Fibroblast of lung (primary cell): ENCODE data around the gene SUN5. TPM values are rescaled to one million over a fixed set of nuclear protein-coding genes. Genes with fewer than 3 reads are reported as not detected.

Source experiments
- DNase-seq, 2 donors: peaks; one replicate each; pipeline versions ENCODE4 v3.0.0 to v3.0.0-alpha.2; 2010; ENCODE audit warnings: low read depth in 2 of 2
- H2AFZ ChIP-seq: 2 replicates; pipeline ENCODE4 v1.5.1; 2012; ENCODE audit warnings: low read length, control low read depth, inconsistent platforms
- H3K27ac ChIP-seq: 2 replicates; pipeline ENCODE4 v1.5.1; 2011; ENCODE audit warnings: low read length, control low read depth; ENCODE audit not compliant: insufficient read depth
- H3K27me3 ChIP-seq: 2 replicates; pipeline ENCODE4 v1.5.1; 2011; ENCODE audit warnings: mild to moderate bottlenecking, low read length; ENCODE audit not compliant: control insufficient read depth, insufficient read depth
- H3K36me3 ChIP-seq: 2 replicates; pipeline ENCODE4 v1.5.1; 2011; ENCODE audit warnings: low read length; ENCODE audit not compliant: control insufficient read depth, insufficient read depth
- H3K4me1 ChIP-seq: 2 replicates; pipeline ENCODE4 v1.5.1; 2011; ENCODE audit warnings: low read length; ENCODE audit not compliant: control insufficient read depth, insufficient read depth; ENCODE audit errors: extremely low read depth
- H3K4me2 ChIP-seq: 2 replicates; pipeline ENCODE4 v1.5.1; 2011; ENCODE audit warnings: low read length, control low read depth; ENCODE audit not compliant: insufficient read depth; ENCODE audit errors: extremely low read depth
- H3K4me3 ChIP-seq, 4 experiments: fragments of 200-600 bp in 1 of 4; sonication (generic) in 1 of 4; replicated peaks in 1 of 4; 2 replicates each; pipeline ENCODE4 v1.5.1; 2011 to 2016; ENCODE audit warnings: low read length in 4 of 4, low read depth in 3 of 4, mild to moderate bottlenecking in 3 of 4, control low read depth in 2 of 4, inconsistent platforms in 1 of 4, mixed read lengths in 1 of 4; ENCODE audit not compliant: insufficient read depth in 1 of 4; ENCODE audit errors: control extremely low read depth in 1 of 4
- H3K79me2 ChIP-seq: 2 replicates; pipeline ENCODE4 v1.5.1; 2012; ENCODE audit warnings: mild to moderate bottlenecking, low read length, inconsistent platforms; ENCODE audit not compliant: control insufficient read depth, insufficient read depth
- H3K9ac ChIP-seq: 2 replicates; pipeline ENCODE4 v1.5.1; 2011; ENCODE audit warnings: mild to moderate bottlenecking, low read length, control low read depth; ENCODE audit not compliant: insufficient read depth
- H3K9me3 ChIP-seq: 2 replicates; pipeline ENCODE4 v1.5.1; 2012; ENCODE audit warnings: low read depth, low read length; ENCODE audit not compliant: control insufficient read depth, insufficient read depth
- H4K20me1 ChIP-seq: 2 replicates; pipeline ENCODE4 v1.5.1; 2011; ENCODE audit warnings: low read length; ENCODE audit not compliant: control insufficient read depth, insufficient read depth; ENCODE audit errors: extremely low read depth
- EZH2 ChIP-seq: IDR thresholded peaks from 2 replicates; pipeline ENCODE4 v1.5.1; 2012; ENCODE audit warnings: low read length, control low read depth, mild to moderate bottlenecking; ENCODE audit errors: missing control alignments
- polyA plus RNA-seq, 2 donors: library from polyadenylated mRNA; depleted of rRNA in 1 of 2; stranded (reverse) in 1 of 2; unstranded in 1 of 2; fragments of >200 nt; gene quantifications; 2 replicates each; pipeline ENCODE4 v1.2.1, GENCODE V29; 2011 to 2012; ENCODE audit warnings: missing spikeins in 1 of 2
- total RNA-seq: library from RNA; depleted of rRNA; stranded (reverse); fragments of >200 nt; gene quantifications from 2 replicates; pipeline ENCODE4 v1.2.1, GENCODE V29; 2014
- TF ChIP-seq, protein P1 (sequence below), 2 donors: IDR thresholded peaks in 1 of 2; conservative IDR thresholded peaks in 1 of 2; 1 replicate in 1 of 2; 2 replicates in 1 of 2; pipeline ENCODE4 v1.5.1; 2011 to 2012; ENCODE audit warnings: low read length in 2 of 2, control low read depth in 1 of 2, inconsistent platforms in 1 of 2, low read depth in 1 of 2, mild to moderate bottlenecking in 1 of 2

The SUN5 gene
- total and polyA plus RNA-seq, 2 donors (not counting 1 experiment from before 2014, with no cell fraction given) = not detected

GRCh38 chr20:32969356-32970114, 34.7 kb downstream of the SUN5 start:
- TF ChIP-seq, protein P1, sequence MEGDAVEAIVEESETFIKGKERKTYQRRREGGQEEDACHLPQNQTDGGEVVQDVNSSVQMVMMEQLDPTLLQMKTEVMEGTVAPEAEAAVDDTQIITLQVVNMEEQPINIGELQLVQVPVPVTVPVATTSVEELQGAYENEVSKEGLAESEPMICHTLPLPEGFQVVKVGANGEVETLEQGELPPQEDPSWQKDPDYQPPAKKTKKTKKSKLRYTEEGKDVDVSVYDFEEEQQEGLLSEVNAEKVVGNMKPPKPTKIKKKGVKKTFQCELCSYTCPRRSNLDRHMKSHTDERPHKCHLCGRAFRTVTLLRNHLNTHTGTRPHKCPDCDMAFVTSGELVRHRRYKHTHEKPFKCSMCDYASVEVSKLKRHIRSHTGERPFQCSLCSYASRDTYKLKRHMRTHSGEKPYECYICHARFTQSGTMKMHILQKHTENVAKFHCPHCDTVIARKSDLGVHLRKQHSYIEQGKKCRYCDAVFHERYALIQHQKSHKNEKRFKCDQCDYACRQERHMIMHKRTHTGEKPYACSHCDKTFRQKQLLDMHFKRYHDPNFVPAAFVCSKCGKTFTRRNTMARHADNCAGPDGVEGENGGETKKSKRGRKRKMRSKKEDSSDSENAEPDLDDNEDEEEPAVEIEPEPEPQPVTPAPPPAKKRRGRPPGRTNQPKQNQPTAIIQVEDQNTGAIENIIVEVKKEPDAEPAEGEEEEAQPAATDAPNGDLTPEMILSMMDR (conservative IDR thresholded peaks at IDR 0.05 in 1 of 2, IDR thresholded peaks at IDR 0.05 in 1 of 2; ENCODE audit: low read depth in 1 of 2, low read length in 2 of 2) = no peak
- TF ChIP-seq EZH2 = no peak
- no peak overlapping the region for H3K27ac ChIP-seq

DNA sequence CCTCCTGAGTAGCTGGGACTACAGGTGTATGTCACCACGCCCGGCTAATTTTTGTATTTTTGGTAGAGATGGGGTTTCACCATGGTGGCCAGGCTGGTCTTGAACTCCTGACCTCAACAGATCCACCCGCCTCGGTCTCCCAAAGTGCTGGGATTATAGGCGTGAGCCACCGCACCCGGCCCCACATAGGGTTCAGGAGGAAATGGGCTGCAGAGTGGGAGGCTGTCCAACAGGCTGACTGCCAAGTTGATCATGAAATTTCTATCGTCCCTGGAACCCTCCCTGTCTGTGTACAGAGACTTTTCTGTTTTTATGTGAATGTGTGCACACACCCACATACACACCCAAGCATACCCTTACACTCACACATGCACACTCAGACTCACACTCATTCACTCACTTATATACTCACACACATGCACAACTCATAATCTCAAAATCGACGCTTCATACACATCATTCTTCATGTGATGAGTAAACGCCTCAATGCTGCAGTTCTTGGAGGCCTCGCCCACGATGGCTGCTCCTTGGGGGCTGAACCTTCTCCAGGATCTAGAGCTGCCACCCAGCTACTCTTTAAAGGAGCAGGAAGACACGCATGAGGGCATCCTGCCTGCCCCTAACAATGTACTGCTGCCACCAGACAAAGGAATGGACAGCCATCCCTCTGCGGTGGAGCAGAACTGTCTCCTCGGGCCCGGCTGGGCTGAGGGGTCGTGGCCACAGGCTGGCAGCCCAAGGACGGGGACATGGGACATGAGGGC, 35.6 kb downstream of the SUN5 start:
- H3K9ac ChIP-seq = no peak overlapping the region
- H3K27ac ChIP-seq = no peak overlapping the region
- H3K36me3 ChIP-seq = no peaks in the 10 kb centered on the region
- no peaks in the 10 kb centered on the region for H4K20me1 ChIP-seq
- no peak overlapping the region for H3K4me3 ChIP-seq
- H3K79me2 ChIP-seq = no peaks in the 10 kb centered on the region
- H3K4me2 ChIP-seq = no peak overlapping the region
- no peaks in the 10 kb centered on the region for H3K9me3 ChIP-seq
- TF ChIP-seq, protein P1 (conservative IDR thresholded peaks at IDR 0.05 in 1 of 2, IDR thresholded peaks at IDR 0.05 in 1 of 2; ENCODE audit: low read depth in 1 of 2, low read length in 2 of 2) = no peak
- no peak for TF ChIP-seq EZH2
- no peaks in the 10 kb centered on the region for H3K27me3 ChIP-seq
- H3K4me1 ChIP-seq = no peaks in the 10 kb centered on the region
- H2AFZ ChIP-seq = no peak overlapping the region
- DNase-seq = peak in 1 of 2 donors; percentile 2

More at GRCh38 chr20:32969356-32970114, 34.7 kb downstream of the SUN5 start:
- no peaks in the 10 kb centered on the region for H3K27me3 ChIP-seq
- H2AFZ ChIP-seq = no peak overlapping the region
- no peaks in the 10 kb centered on the region for H3K9me3 ChIP-seq
- H4K20me1 ChIP-seq = no peaks in the 10 kb centered on the region
- DNase-seq = no peak
- no peaks in the 10 kb centered on the region for H3K36me3 ChIP-seq
- no peaks in the 10 kb centered on the region for H3K4me1 ChIP-seq
- no peaks in the 10 kb centered on the region for H3K79me2 ChIP-seq
- H3K4me3 ChIP-seq = no peak overlapping the region
- no peak overlapping the region for H3K4me2 ChIP-seq
- no peak overlapping the region for H3K9ac ChIP-seq

DNA sequence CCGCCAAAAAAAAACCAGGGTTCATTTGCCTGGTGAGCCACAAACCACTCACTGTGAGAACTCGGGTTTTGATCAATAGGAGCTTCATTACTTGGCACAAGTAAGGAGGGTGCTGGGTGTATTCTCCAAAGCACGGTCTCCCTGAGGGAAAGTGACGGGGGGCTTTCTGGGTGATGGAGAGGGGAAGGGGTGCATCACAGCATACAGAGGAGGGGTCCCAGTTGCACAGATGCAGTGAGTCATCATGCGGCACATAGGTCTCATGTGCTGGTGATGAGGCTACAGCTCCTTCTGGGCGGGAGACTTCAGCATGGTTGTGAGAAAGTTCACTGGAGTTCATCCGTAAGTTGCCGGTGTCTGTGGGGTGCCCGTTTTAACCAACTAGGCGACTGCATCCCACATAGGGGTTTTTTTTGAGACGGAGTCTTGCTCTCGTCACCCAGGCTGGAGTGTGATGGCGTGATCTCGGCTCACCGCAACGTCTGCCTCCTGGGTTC, 36.2 kb downstream of the SUN5 start:
- no peak overlapping the region for H3K4me3 ChIP-seq
- no peaks in the 10 kb centered on the region for H3K27me3 ChIP-seq
- no peak overlapping the region for H3K27ac ChIP-seq
- H3K9me3 ChIP-seq = no peaks in the 10 kb centered on the region
- TF ChIP-seq, protein P1 (conservative IDR thresholded peaks at IDR 0.05 in 1 of 2, IDR thresholded peaks at IDR 0.05 in 1 of 2; ENCODE audit: low read depth in 1 of 2, low read length in 2 of 2) = no peak
- no peak for TF ChIP-seq EZH2
- no peak overlapping the region for H3K4me2 ChIP-seq
- H3K9ac ChIP-seq = no peak overlapping the region
- H2AFZ ChIP-seq = no peak overlapping the region
- no peaks in the 10 kb centered on the region for H4K20me1 ChIP-seq
- no peaks in the 10 kb centered on the region for H3K36me3 ChIP-seq
- no peaks in the 10 kb centered on the region for H3K79me2 ChIP-seq
- no peaks in the 10 kb centered on the region for H3K4me1 ChIP-seq
- DNase-seq = no peak
